IPS-NIHi7 (cell line): ENCODE data around the gene GLDN.

Experiments used
- DNase-seq: peaks from one replicate; pipeline ENCODE4 v3.0.0; 2012; ENCODE audit warnings: mixed read lengths; ENCODE audit errors: extremely low spot score

The GLDN gene

GRCh38 chr15:51322621-51323296 lies 18.7 kb upstream of the GLDN start:
- no peak for DNase-seq

GRCh38 chr15:51323749-51324148 lies 17.7 kb upstream of the GLDN start:
- DNase-seq: no peak

DNA sequence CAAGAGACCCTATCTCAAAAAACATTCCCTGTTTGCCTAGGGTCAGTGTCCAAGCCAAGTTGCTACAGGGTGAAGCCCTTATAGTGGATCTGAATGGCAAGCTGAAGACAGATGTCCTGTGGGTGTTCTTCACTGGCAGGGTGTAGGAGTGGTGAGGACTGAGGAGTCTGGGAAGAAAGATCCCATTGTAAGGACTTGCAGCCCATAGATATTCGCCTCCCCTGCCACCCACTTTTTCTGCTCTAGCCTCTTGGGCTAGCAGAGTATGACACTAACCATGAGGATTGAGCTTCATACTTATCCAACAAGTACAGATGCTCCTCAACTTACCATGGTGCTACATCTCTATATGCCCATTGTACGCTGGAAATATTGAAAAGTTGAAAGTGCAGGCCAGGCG lies 16.3 kb upstream of the GLDN start:
- DNase-seq: no peak

- DNase-seq: no peak
Observed at GRCh38 chr15:51327081-51327480, 14.4 kb upstream of the GLDN start.

DNA sequence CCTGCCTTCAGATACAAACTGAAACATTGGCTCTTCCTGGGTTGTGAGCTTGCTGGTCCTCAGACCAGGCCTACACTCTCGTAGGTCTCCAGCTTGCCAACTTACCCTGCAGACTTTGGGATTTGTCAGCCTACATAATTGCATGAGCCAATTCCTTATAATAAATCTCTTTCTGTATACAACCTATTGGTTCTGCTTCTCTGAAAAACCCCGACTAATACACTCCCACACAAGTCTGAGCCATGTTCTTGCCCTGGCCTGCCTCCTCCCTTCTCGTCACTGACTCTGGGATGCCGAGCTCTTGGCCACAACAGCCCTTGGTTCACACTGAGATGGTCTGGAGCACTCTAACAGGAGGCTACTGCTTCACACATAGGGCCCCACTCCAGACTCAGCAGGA lies 12.5 kb upstream of the GLDN start:
- no peak for DNase-seq

- DNase-seq: peak; percentile 33
Observed at GRCh38 chr15:51331141-51331540, 10.3 kb upstream of the GLDN start.

DNA sequence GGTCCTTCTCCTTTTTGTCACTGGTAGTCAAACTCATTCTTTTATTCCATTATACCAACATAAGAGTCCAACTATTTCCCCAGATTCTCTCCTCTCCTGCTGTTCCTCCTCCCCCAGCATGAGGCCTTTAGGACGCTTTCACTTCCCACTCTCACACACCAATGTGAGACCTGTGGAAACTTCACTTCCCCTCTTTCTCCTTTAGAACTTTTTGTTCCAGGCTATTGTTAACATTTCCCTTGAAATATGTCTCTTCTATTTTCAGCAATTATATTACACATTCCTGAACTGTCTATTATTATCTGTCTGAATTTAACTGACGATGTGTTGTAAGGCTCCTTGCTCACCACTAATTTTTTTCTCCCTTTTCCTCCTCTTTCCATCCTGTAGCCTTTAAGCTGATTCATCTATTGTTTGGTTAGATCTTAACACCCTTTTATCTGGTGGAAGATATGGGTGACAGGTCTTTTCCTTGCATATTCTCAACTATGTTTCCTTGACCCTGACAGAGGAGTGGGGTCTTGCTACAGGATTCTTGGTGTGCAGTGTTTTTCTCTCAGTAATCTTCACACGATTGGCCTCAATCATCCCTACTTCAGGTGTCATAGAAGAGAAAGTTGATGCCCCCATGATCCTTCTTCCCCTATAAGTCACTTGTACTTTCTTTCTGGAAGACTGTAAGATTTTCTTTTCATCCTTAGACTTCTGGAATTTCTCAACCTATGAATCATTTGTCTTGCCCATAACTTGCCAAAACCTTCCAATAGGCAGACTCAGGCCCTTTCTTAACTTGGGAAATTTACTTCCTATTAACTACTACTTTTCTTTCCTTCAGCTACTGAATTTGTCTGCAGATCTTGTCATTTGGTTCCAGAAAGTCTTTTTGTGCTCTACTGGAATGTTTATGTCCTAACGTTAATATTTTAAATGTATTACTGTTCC lies 9.0 kb upstream of the GLDN start:
- no peak for DNase-seq

GRCh38 chr15:51333571-51333970 lies 7.9 kb upstream of the GLDN start:
- DNase-seq: no peak

GRCh38 chr15:51334011-51334451 lies 7.4 kb upstream of the GLDN start:
- DNase-seq: no peak

GRCh38 chr15:51335087-51335486 lies 6.4 kb upstream of the GLDN start:
- no peak for DNase-seq

DNA sequence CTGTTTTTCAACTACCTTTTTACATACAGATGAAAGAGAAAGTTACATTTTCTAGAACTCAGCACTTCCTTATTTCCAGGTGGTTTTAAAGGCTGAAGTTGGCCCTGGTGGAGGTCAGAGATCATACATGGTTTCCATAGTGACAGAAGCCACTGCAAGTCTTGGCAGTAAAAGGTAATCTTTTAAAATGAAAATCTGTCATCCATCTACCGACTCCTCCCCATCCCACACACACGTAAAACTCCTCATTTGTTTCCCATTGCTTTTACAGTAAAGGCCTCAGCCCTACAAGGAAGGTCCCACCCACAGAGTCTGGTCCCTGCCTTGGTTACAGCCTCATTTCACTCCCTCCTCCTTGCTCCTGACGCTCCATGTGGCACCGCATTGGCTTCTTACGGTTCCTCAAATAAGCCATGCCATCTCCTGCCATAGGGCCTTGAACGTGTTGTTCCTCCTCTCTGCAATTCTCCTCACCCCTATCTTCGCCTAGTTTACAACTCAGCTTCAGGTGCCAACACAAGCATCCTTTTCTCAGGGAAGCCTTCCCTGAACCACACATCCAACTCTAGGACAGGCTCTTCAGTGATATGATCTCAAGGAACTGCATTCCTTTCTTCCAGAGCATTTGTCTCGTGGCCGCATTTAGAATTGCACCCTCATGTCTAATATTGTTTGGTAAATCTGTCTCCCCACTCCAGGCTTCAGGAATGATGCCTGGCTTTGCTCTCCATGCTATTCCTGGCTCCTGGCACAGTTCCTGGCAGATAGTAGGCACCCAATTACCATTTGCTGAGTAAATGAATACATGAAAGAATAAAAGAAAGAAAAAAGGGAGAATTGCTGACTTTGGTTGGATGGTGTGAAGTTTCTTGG lies 5.7 kb upstream of the GLDN start:
- no peak for DNase-seq

DNA sequence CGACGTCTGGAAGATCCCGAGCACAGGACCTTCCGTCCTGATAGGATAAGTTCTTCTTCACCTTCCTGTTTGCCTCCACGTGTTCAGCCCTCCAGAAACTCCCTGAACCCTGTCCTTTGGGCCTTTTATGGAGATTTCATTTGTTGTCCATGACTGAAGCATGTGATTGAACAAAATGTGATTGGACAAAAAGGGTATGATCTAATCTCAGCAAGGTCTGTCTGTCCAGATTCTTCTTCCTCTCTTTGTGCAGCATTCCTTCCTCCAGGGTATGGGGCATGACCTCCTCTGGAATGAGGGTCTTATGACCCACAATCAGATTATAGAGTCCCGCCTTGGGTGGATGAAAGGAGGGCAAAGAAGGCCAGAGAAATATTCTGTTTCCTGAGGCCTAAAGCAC lies 3.0 kb upstream of the GLDN start, which contains the start of gene CYP19A1:
Gene CYP19A1 (minus strand): TSS at position 101 of the 400 bp plus-strand sequence. CDS start 95,684 bp downstream, outside the sequence.
- no peak for DNase-seq

GRCh38 chr15:51342227-51342999 lies 958 bp downstream of the GLDN start:
- DNase-seq: no peak

GRCh38 chr15:51343466-51343865 lies 2.0 kb downstream of the GLDN start:
- no peak for DNase-seq

- DNase-seq: no peak
Observed at GRCh38 chr15:51346136-51346535, 4.7 kb downstream of the GLDN start.

DNA sequence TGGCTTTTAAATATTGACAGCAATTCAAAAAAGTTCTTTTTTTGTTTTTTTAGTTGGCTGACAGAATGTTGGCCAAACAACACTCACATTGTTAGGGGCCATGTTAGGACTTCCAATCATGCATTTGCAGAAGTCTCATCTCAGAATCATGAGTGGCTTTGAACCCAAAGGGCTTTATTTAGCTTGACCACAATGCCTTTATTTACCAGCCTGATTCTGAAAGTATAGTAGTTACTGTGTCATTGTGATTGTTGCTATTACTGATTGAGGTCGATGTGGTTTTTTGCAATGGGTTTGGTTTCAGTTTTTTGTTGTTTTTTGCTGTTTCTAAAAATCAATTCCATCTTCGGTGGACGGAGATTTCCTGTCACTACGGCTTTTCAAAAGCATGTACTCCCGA lies 7.2 kb downstream of the GLDN start:
- DNase-seq: no peak

GRCh38 chr15:51349156-51349844 lies 7.8 kb downstream of the GLDN start:
- no peak for DNase-seq

DNA sequence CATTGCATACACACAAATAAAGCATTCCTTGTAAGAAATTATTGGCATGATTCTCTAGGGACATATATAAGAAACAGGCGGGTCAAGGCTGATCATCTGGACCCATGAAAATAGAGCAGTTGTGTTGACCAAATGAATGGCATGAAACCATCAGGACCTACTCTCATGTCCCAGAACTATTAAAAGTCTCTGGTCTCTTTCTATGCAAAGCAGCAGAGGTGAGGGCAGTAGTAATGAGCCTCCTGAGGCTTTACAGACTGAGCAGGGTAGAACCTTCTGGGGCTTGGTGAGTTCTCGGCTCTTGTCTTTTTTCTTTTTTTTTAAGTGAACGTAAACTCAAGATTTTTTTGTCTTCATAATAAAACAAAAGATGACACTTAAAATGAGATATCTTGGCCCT lies 9.3 kb downstream of the GLDN start:
- DNase-seq: no peak

GRCh38 chr15:51353976-51354375 lies 12.5 kb downstream of the GLDN start:
- no peak for DNase-seq

DNA sequence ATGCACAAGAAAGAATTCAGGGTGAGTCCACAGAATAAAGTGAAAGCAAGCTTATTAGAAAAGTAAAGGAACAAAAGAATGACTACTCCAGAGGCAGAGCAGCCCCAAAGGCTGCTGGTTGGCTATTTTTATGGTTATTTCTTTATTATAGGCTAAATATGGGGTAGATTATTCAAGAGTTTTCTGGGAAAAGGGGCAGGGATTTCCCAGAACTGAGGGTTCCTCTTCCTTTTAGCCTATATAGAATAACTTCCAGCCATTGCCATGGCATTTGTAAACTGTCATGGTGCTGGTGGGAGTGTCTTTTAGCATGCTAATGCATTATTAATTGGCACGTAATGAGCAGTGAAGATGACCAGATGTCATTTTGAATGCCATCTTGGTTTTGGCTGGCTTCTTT lies 13.6 kb downstream of the GLDN start:
- DNase-seq: no peak

- no peak for DNase-seq
Observed at GRCh38 chr15:51356147-51356546, 14.7 kb downstream of the GLDN start.
